Inferior parietal cortex (tissue), 1 donor: Measurements from ENCODE around the gene UMPS.
A peak's percentile ranks its signal among the peaks of the same experiment; 100 is the strongest.

Experiments
- DNase-seq: peaks from one replicate; pipeline ENCODE4 v3.0.0-alpha.2; 2016; ENCODE audit errors: extremely low spot score

UMPS gene

GRCh38 chr3:124763206-124763605, 33.0 kb downstream of the UMPS start:
- no peak for DNase-seq

GRCh38 chr3:124763644-124764358, 33.5 kb downstream of the UMPS start:
- DNase-seq = no peak

- no peak for DNase-seq
Measured at GRCh38 chr3:124764746-124765145, 34.5 kb downstream of the UMPS start.

- DNase-seq = no peak
Measured at GRCh38 chr3:124765197-124765840, 35.1 kb downstream of the UMPS start.

- DNase-seq = no peak
Measured at GRCh38 chr3:124766113-124767095, 36.2 kb downstream of the UMPS start.

- no peak for DNase-seq
Measured at GRCh38 chr3:124767264-124767663, 37.0 kb downstream of the UMPS start.

GRCh38 chr3:124767691-124768090, 37.4 kb downstream of the UMPS start:
- DNase-seq = no peak

GRCh38 chr3:124768812-124769211, 38.6 kb downstream of the UMPS start:
- DNase-seq = no peak

- DNase-seq = no peak
Measured at GRCh38 chr3:124769462-124769861, 39.2 kb downstream of the UMPS start.

GRCh38 chr3:124770336-124771082, 40.3 kb downstream of the UMPS start:
- no peak for DNase-seq

GRCh38 chr3:124771083-124771445, 40.8 kb downstream of the UMPS start:
- no peak for DNase-seq

- DNase-seq = peak; percentile 78
Measured at GRCh38 chr3:124772081-124772831, 42.0 kb downstream of the UMPS start.

GRCh38 chr3:124773351-124774326, 43.4 kb downstream of the UMPS start:
- no peak for DNase-seq

- DNase-seq = no peak
Measured at GRCh38 chr3:124774327-124774718, 44.1 kb downstream of the UMPS start.

- no peak for DNase-seq
Measured at GRCh38 chr3:124774841-124775402, 44.7 kb downstream of the UMPS start.

GRCh38 chr3:124775877-124776276, 45.6 kb downstream of the UMPS start:
- no peak for DNase-seq

- DNase-seq = no peak
Measured at GRCh38 chr3:124776856-124777255, 46.6 kb downstream of the UMPS start.

- no peak for DNase-seq
Measured at GRCh38 chr3:124777762-124778470, 47.7 kb downstream of the UMPS start.

- DNase-seq = no peak
Measured at GRCh38 chr3:124779116-124779515, 48.9 kb downstream of the UMPS start.
